ENCODE measurements around the gene CYTH1.

CYTH1 gene

GRCh38 chr17:78785663-78786057, 3.6 kb upstream of the CYTH1 start:
- Histone ChIP-seq H3K4me3 (ENCODE audit: low read depth in 1 of 2, low read length in 1 of 2) (no peak overlapping the region), H3K36me3 (no peaks in the 10 kb centered on the region), H3K4me1 (ENCODE audit: control insufficient read depth in 1 of 2, insufficient read depth in 1 of 2, low read depth in 1 of 2, low read length in 1 of 2) (peaks cover 11 to 15% of the 10 kb centered on the region in 2 experiments), H3K27me3 (no peaks in the 10 kb centered on the region), H3K9me3 (no peaks in the 10 kb centered on the region), H3K27ac (no peak overlapping the region)
- no peak for TF ChIP-seq CTCF (IDR thresholded peaks at IDR 0.05)

- peaks cover 17 to 21% of the 10 kb centered on the region in 2 experiments for H3K4me1 ChIP-seq (ENCODE audit: control insufficient read depth in 1 of 2, insufficient read depth in 1 of 2, low read depth in 1 of 2, low read length in 1 of 2)
- no peaks in the 10 kb centered on the region for H3K9me3 ChIP-seq
- no peaks in the 10 kb centered on the region for H3K27me3 ChIP-seq
- TF ChIP-seq CTCF (IDR thresholded peaks at IDR 0.05), result no peak
- no peak overlapping the region for H3K4me3 ChIP-seq (ENCODE audit: low read depth in 1 of 2, low read length in 1 of 2)
- H3K36me3 ChIP-seq, result no peaks in the 10 kb centered on the region
- H3K27ac ChIP-seq, result no peak overlapping the region
These were observed 3.1 kb upstream of the CYTH1 start for GRCh38 chr17:78785011-78785662.

GRCh38 chr17:78784352-78784751, 2.3 kb upstream of the CYTH1 start:
- Histone ChIP-seq H3K27ac (no peak overlapping the region), H3K9me3 (no peaks in the 10 kb centered on the region), H3K36me3 (no peaks in the 10 kb centered on the region), H3K27me3 (no peaks in the 10 kb centered on the region), H3K4me3 (ENCODE audit: low read depth in 1 of 2, low read length in 1 of 2) (no peak overlapping the region), H3K4me1 (ENCODE audit: control insufficient read depth in 1 of 2, insufficient read depth in 1 of 2, low read depth in 1 of 2, low read length in 1 of 2) (peaks cover 24 to 28% of the 10 kb centered on the region in 2 experiments)
- TF ChIP-seq CTCF (IDR thresholded peaks at IDR 0.05), result no peak

DNA sequence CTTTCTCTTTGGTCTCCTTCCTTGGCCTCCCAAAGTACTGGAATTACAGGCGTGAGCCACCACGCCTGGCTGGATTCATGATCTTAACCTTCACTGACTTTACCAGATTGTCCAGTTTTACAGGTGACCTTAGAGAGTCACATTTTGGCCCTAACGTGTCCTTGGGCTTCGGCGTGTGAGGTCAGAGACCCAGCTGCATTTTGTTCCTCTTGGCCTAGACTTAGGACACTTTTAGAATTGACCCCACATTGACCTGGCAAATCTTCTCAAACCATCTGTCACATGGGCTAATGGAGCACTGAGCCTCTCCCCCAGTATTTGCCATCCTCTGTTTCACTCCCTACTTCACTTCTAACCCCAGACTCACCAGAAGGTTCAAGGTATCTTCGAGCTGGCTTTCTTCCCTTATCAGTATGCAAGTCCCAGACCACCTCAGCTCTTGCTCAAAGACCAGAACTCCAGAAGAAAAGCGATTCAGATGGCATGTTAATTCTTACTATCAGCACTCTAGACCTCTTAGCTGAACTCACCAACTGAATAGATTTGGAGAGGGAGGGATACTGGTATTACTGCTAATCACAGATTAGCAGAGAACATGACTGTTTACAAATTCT, 1.7 kb upstream of the CYTH1 start:
- no peaks in the 10 kb centered on the region for H3K27me3 ChIP-seq
- H3K36me3 ChIP-seq, result no peaks in the 10 kb centered on the region
- no peak overlapping the region for H3K27ac ChIP-seq
- H3K9me3 ChIP-seq, result no peaks in the 10 kb centered on the region
- no peak for TF ChIP-seq CTCF (IDR thresholded peaks at IDR 0.05)
- H3K4me1 ChIP-seq (ENCODE audit: control insufficient read depth in 1 of 2, insufficient read depth in 1 of 2, low read depth in 1 of 2, low read length in 1 of 2), result peaks cover 30 to 32% of the 10 kb centered on the region in 2 experiments
- no peak overlapping the region for H3K4me3 ChIP-seq (ENCODE audit: low read depth in 1 of 2, low read length in 1 of 2)

GRCh38 chr17:78781104-78781892, 775 bp downstream of the CYTH1 start:
- Histone ChIP-seq H3K27ac (peak overlapping the region; percentile 95), H3K9me3 (no peaks in the 10 kb centered on the region), H3K4me1 (ENCODE audit: control insufficient read depth in 1 of 2, insufficient read depth in 1 of 2, low read depth in 1 of 2, low read length in 1 of 2) (peaks cover 44 to 54% of the 10 kb centered on the region in 2 experiments), H3K36me3 (no peaks in the 10 kb centered on the region), H3K4me3 (ENCODE audit: low read depth in 1 of 2, low read length in 1 of 2) (peak overlapping the region; percentile 66 to 84), H3K27me3 (no peaks in the 10 kb centered on the region)
- no peak for TF ChIP-seq CTCF (IDR thresholded peaks at IDR 0.05)
